Measurements from ENCODE around the gene RPL28. TPM values are rescaled to one million over a fixed set of nuclear protein-coding genes. Genes with fewer than 3 reads are reported as not detected.

The RPL28 gene
- total RNA-seq, 2 experiments from 2014 or later = 2,948 to 3,082 TPM

- Mint-ChIP-seq H3K4me1 (ENCODE audit: low read depth) (peaks cover 24% of the 10 kb centered on the region), H3K27me3 (ENCODE audit: low read depth) (no peaks in the 10 kb centered on the region), H3K36me3 (ENCODE audit: low read depth) (peaks cover 19% of the 10 kb centered on the region), H3K4me3 (no peak overlapping the region), H3K27ac (no peak overlapping the region), H3K9me3 (ENCODE audit: insufficient read depth) (no peaks in the 10 kb centered on the region)
- ATAC-seq (no peak), DNase-seq (no peak)
- ChIA-PET CTCF (no interaction called here), POLR2A (interaction anchor here (1.1 kb wide), 1 partner anchor 40 kb away, joined by 3 read pairs; no protein-coding TSS in a partner anchor)
Measured at GRCh38 chr19:55379174-55379573, 6.6 kb upstream of the RPL28 start.

- ChIA-PET POLR2A (interaction anchor here (0.9 to 14.2 kb wide), 3 partner anchors 21 to 128 kb away, joined by 3 to 213 read pairs (median 19); partner anchors contain the start of gene UBE2S), CTCF (interaction anchor here (2.9 kb wide), 1 partner anchor 90 kb away, joined by 19 read pairs; no protein-coding TSS in a partner anchor)
- no peak overlapping the region for H3K27ac Mint-ChIP-seq
Measured at GRCh38 chr19:55382013-55382412, 3.7 kb upstream of the RPL28 start.

GRCh38 chr19:55382522-55383054 lies 3.1 kb upstream of the RPL28 start:
- Mint-ChIP-seq H3K36me3 (ENCODE audit: low read depth) (peaks cover 39% of the 10 kb centered on the region), H3K9me3 (ENCODE audit: insufficient read depth) (no peaks in the 10 kb centered on the region), H3K4me1 (ENCODE audit: low read depth) (peaks cover 38% of the 10 kb centered on the region), H3K4me3 (peak overlapping the region; percentile 88), H3K27ac (peak overlapping the region; percentile 95), H3K27me3 (ENCODE audit: low read depth) (no peaks in the 10 kb centered on the region)
- ATAC-seq = no peak
- no peak for DNase-seq
- POLR2A ChIA-PET = interaction anchor here (0.7 to 14.2 kb wide), 5 partner anchors 20 to 128 kb away, joined by 3 to 213 read pairs (median 4); partner anchors contain the start of gene UBE2S
- CTCF ChIA-PET = interaction anchor here (1.4 to 3.1 kb wide), 6 partner anchors 16 to 128 kb away, joined by 3 to 30 read pairs (median 16); partner anchors contain the start of gene KMT5C

More at GRCh38 chr19:55382013-55382412, 3.7 kb upstream of the RPL28 start:
- H3K4me1 Mint-ChIP-seq (ENCODE audit: low read depth) = peaks cover 34% of the 10 kb centered on the region
- H3K27me3 Mint-ChIP-seq (ENCODE audit: low read depth) = no peaks in the 10 kb centered on the region
- DNase-seq (no peak), ATAC-seq (no peak)
- peak overlapping the region; percentile 88 for H3K4me3 Mint-ChIP-seq
- no peaks in the 10 kb centered on the region for H3K9me3 Mint-ChIP-seq (ENCODE audit: insufficient read depth)
- peaks cover 33% of the 10 kb centered on the region for H3K36me3 Mint-ChIP-seq (ENCODE audit: low read depth)

GRCh38 chr19:55383279-55384130 lies 2.2 kb upstream of the RPL28 start:
- H3K4me1 Mint-ChIP-seq (ENCODE audit: low read depth) = peaks cover 47% of the 10 kb centered on the region
- DNase-seq (peak; percentile 65), ATAC-seq (peak; percentile 14)
- H3K9me3 Mint-ChIP-seq (ENCODE audit: insufficient read depth) = no peaks in the 10 kb centered on the region
- peaks cover 48% of the 10 kb centered on the region for H3K36me3 Mint-ChIP-seq (ENCODE audit: low read depth)
- no peaks in the 10 kb centered on the region for H3K27me3 Mint-ChIP-seq (ENCODE audit: low read depth)
- ChIA-PET CTCF (interaction anchor here (0.6 to 3.1 kb wide), 15 partner anchors 17 to 243 kb away, joined by 3 to 30 read pairs (median 4); partner anchors contain the start of gene KMT5C), POLR2A (interaction anchor here (0.6 to 14.2 kb wide), 16 partner anchors 7 to 130 kb away, joined by 3 to 213 read pairs (median 4); partner anchors contain the start of genes IL11, KMT5C, TMEM190 and UBE2S)
- peak overlapping the region; percentile 88 for H3K4me3 Mint-ChIP-seq
- peak overlapping the region; percentile 95 for H3K27ac Mint-ChIP-seq

- Mint-ChIP-seq H3K27ac (peak within 1 kb of the TSS; percentile 99), H3K4me3 (peak within 1 kb of the TSS; percentile 100), H3K36me3 (ENCODE audit: low read depth) (peaks cover 54% of the 10 kb centered on the region), H3K27me3 (ENCODE audit: low read depth) (no peaks in the 10 kb centered on the region), H3K4me1 (ENCODE audit: low read depth) (peaks cover 54% of the 10 kb centered on the region), H3K9me3 (ENCODE audit: insufficient read depth) (no peaks in the 10 kb centered on the region)
- ChIA-PET POLR2A (interaction anchor here (0.6 to 14.2 kb wide), 18 partner anchors 8 to 130 kb away, joined by 3 to 213 read pairs (median 5); partner anchors contain the start of genes IL11, KMT5C, PPP6R1 and TMEM190), CTCF (interaction anchor here (0.7 to 3.1 kb wide), 17 partner anchors 34 to 296 kb away, joined by 3 to 30 read pairs (median 4); partner anchors contain the start of genes ISOC2 and KMT5C)
- ATAC-seq (peak; percentile 11), DNase-seq (peak; percentile 50)
Measured at GRCh38 chr19:55384131-55384919, 1.4 kb upstream of the RPL28 start, which contains the start of gene TMEM238. TMEM238 (minus strand) TSS chr19:55384292; CDS start chr19:55384259, 33 bp downstream.

- POLR2A ChIA-PET = interaction anchor here (0.6 to 14.2 kb wide), 14 partner anchors 9 to 131 kb away, joined by 3 to 213 read pairs (median 6); partner anchors contain the start of genes IL11, PPP6R1, TMEM190 and UBE2S
- peak; percentile 98 for DNase-seq
- H3K4me3 Mint-ChIP-seq = peak overlapping the region; percentile 100
- H3K36me3 Mint-ChIP-seq (ENCODE audit: low read depth) = peaks cover 60% of the 10 kb centered on the region
- CTCF ChIA-PET = interaction anchor here (0.9 to 3.1 kb wide), 13 partner anchors 33 to 297 kb away, joined by 3 to 30 read pairs (median 5); partner anchors contain the start of genes ISOC2 and KMT5C
- H3K27ac Mint-ChIP-seq = peak overlapping the region; percentile 99
- no peaks in the 10 kb centered on the region for H3K27me3 Mint-ChIP-seq (ENCODE audit: low read depth)
- H3K9me3 Mint-ChIP-seq (ENCODE audit: insufficient read depth) = no peaks in the 10 kb centered on the region
- peak; percentile 75 for ATAC-seq
- H3K4me1 Mint-ChIP-seq (ENCODE audit: low read depth) = peaks cover 62% of the 10 kb centered on the region
Measured at GRCh38 chr19:55384920-55385723, 610 bp upstream of the RPL28 start.

- POLR2A ChIA-PET = interaction anchor here (0.5 to 14.2 kb wide), 4 partner anchors 16 to 130 kb away, joined by 3 to 213 read pairs (median 5); partner anchors contain the start of genes KMT5C and UBE2S
- CTCF ChIA-PET = no interaction called here
- no peaks in the 10 kb centered on the region for H3K9me3 Mint-ChIP-seq (ENCODE audit: insufficient read depth)
- peak overlapping the region; percentile 100 for H3K4me3 Mint-ChIP-seq
- DNase-seq = no peak
- no peak for ATAC-seq
- H3K27me3 Mint-ChIP-seq (ENCODE audit: low read depth) = no peaks in the 10 kb centered on the region
- H3K27ac Mint-ChIP-seq = peak overlapping the region; percentile 99
- peaks cover 62% of the 10 kb centered on the region for H3K36me3 Mint-ChIP-seq (ENCODE audit: low read depth)
- peaks cover 66% of the 10 kb centered on the region for H3K4me1 Mint-ChIP-seq (ENCODE audit: low read depth)
Measured at GRCh38 chr19:55386493-55386971, 800 bp downstream of the RPL28 start.

- H3K4me3 Mint-ChIP-seq = peak overlapping the region; percentile 100
- DNase-seq (no peak), ATAC-seq (no peak)
- H3K27ac Mint-ChIP-seq = peak overlapping the region; percentile 99
- no peaks in the 10 kb centered on the region for H3K27me3 Mint-ChIP-seq (ENCODE audit: low read depth)
- POLR2A ChIA-PET = interaction anchor here (0.8 to 14.2 kb wide), 5 partner anchors 15 to 129 kb away, joined by 3 to 213 read pairs (median 4); partner anchors contain the start of genes KMT5C, PPP6R1 and UBE2S
- H3K9me3 Mint-ChIP-seq (ENCODE audit: insufficient read depth) = no peaks in the 10 kb centered on the region
- peaks cover 56% of the 10 kb centered on the region for H3K36me3 Mint-ChIP-seq (ENCODE audit: low read depth)
- peaks cover 52% of the 10 kb centered on the region for H3K4me1 Mint-ChIP-seq (ENCODE audit: low read depth)
- CTCF ChIA-PET = interaction anchor here (1.4 kb wide), 1 partner anchor 128 kb away, joined by 5 read pairs; no protein-coding TSS in a partner anchor
Measured at GRCh38 chr19:55387736-55388497, 2.2 kb downstream of the RPL28 start.

- ATAC-seq (no peak), DNase-seq (no peak)
- no peaks in the 10 kb centered on the region for H3K27me3 Mint-ChIP-seq (ENCODE audit: low read depth)
- H3K4me1 Mint-ChIP-seq (ENCODE audit: low read depth) = peaks cover 44% of the 10 kb centered on the region
- CTCF ChIA-PET = no interaction called here
- no peaks in the 10 kb centered on the region for H3K9me3 Mint-ChIP-seq (ENCODE audit: insufficient read depth)
- POLR2A ChIA-PET = interaction anchor here (0.6 to 14.2 kb wide), 3 partner anchors 13 to 148 kb away, joined by 3 to 213 read pairs (median 5); partner anchors contain the start of genes KMT5C and UBE2S
- H3K4me3 Mint-ChIP-seq = no peak overlapping the region
- H3K36me3 Mint-ChIP-seq (ENCODE audit: low read depth) = peaks cover 54% of the 10 kb centered on the region
- H3K27ac Mint-ChIP-seq = peak overlapping the region; percentile 46
Measured at GRCh38 chr19:55389386-55390317, 3.9 kb downstream of the RPL28 start.

All from activated CD8-positive, alpha-beta T cell treated with anti-CD3 and anti-CD28 coated beads, Interleukin-2, amount 10 ng/mL, durations not matched to agents 7 days and 5 days (primary cell).